Measurements from ENCODE around the gene GHSR. TPM values are rescaled to one million over a fixed set of nuclear protein-coding genes. Genes with fewer than 3 reads are reported as not detected.

The GHSR gene
- total RNA-seq, 1 experiment from 2014 or later, result not detected

- no peak overlapping the region for H3K4me2 ChIP-seq (ENCODE audit: low read length)
- H3K27me3 ChIP-seq (ENCODE audit: insufficient read depth, low read length), result no peaks in the 10 kb centered on the region
- H3K27ac ChIP-seq (ENCODE audit: low read depth, low read length), result no peak overlapping the region
- DNase-seq (ENCODE audit: low read depth, low spot score) (no peak), ATAC-seq (no peak)
- no peaks in the 10 kb centered on the region for H3K36me3 ChIP-seq (ENCODE audit: control insufficient read depth in 1 of 2, insufficient read depth in 2 of 2, low read length in 2 of 2)
- TF ChIP-seq CTCF (IDR thresholded peaks at IDR 0.05 in 2 of 3, conservative IDR thresholded peaks at IDR 0.05 in 1 of 3; ENCODE audit: borderline replicate concordance in 1 of 3, insufficient read depth in 1 of 3, low read depth in 2 of 3, low read length in 2 of 3), result no peak
- no peak for TF ChIP-seq RAD21 (IDR thresholded peaks at IDR 0.05; ENCODE audit: low read depth)
- H3K9me3 ChIP-seq (ENCODE audit: control insufficient read depth in 1 of 2, insufficient read depth in 1 of 2, low read depth in 1 of 2, low read length in 2 of 2), result no peaks in the 10 kb centered on the region
- CTCF ChIA-PET, result no interaction called here
- no peak overlapping the region for H3K4me3 ChIP-seq (replicated peaks in 1 of 2; ENCODE audit: low read depth in 1 of 2, low read length in 2 of 2)
- H2AFZ ChIP-seq (ENCODE audit: low read depth, low read length, poor library complexity, severe bottlenecking), result no peak overlapping the region
- RAD21 ChIA-PET (ENCODE audit: low non-redundant PET in 1 of 2, low total read pairs in 2 of 2, uncharacterized antibody in 2 of 2, unreplicated experiment in 2 of 2), result no interaction called here
- H4K20me1 ChIP-seq (ENCODE audit: insufficient read depth), result no peaks in the 10 kb centered on the region
- intact Hi-C loops (cut with micrococcal nuclease), result no loop called here
- no peaks in the 10 kb centered on the region for H3K9me2 ChIP-seq (ENCODE audit: insufficient read depth)
- H3K4me1 ChIP-seq (ENCODE audit: control insufficient read depth in 1 of 2, insufficient read depth in 2 of 2, low read length in 2 of 2), result no peaks in the 10 kb centered on the region
- POLR2A ChIA-PET, result no interaction called here
- H3K9ac ChIP-seq (ENCODE audit: low read length), result no peak overlapping the region
- H3K79me2 ChIP-seq (ENCODE audit: insufficient read depth, low read length), result no peaks in the 10 kb centered on the region
- BruUV-seq (replicated peaks), result no TSS peak
Observed at GRCh38 chr3:172438186-172438585, 10.1 kb downstream of the GHSR start.

- DNase-seq (ENCODE audit: low read depth, low spot score) (no peak), ATAC-seq (no peak)
- H3K4me3 ChIP-seq (replicated peaks in 1 of 2; ENCODE audit: low read depth in 1 of 2, low read length in 2 of 2), result no peak overlapping the region
- no peak overlapping the region for H3K27ac ChIP-seq (ENCODE audit: low read depth, low read length)
- H2AFZ ChIP-seq (ENCODE audit: low read depth, low read length, poor library complexity, severe bottlenecking), result no peak overlapping the region
- no peaks in the 10 kb centered on the region for H3K4me1 ChIP-seq (ENCODE audit: control insufficient read depth in 1 of 2, insufficient read depth in 2 of 2, low read length in 2 of 2)
- ChIA-PET POLR2A (no interaction called here), RAD21 (ENCODE audit: low non-redundant PET in 1 of 2, low total read pairs in 2 of 2, uncharacterized antibody in 2 of 2, unreplicated experiment in 2 of 2) (no interaction called here), CTCF (no interaction called here)
- H3K9ac ChIP-seq (ENCODE audit: low read length), result no peak overlapping the region
- H3K36me3 ChIP-seq (ENCODE audit: control insufficient read depth in 1 of 2, insufficient read depth in 2 of 2, low read length in 2 of 2), result no peaks in the 10 kb centered on the region
- TF ChIP-seq JUND (IDR thresholded peaks at IDR 0.05), result no peak
- TF ChIP-seq CTCF (IDR thresholded peaks at IDR 0.05 in 2 of 3, conservative IDR thresholded peaks at IDR 0.05 in 1 of 3; ENCODE audit: borderline replicate concordance in 1 of 3, insufficient read depth in 1 of 3, low read depth in 2 of 3, low read length in 2 of 3), result no peak
- TF ChIP-seq RAD21 (IDR thresholded peaks at IDR 0.05; ENCODE audit: low read depth), result no peak
- no peak for TF ChIP-seq EZH2phosphoT487 (IDR thresholded peaks at IDR 0.05; ENCODE audit: borderline replicate concordance)
- TF ChIP-seq CBX3 (IDR thresholded peaks at IDR 0.05; ENCODE audit: low read depth), result no peak
- no peak for TF ChIP-seq EGR1 (IDR thresholded peaks at IDR 0.05; ENCODE audit: low read depth)
- H4K20me1 ChIP-seq (ENCODE audit: insufficient read depth), result no peaks in the 10 kb centered on the region
- BruUV-seq (replicated peaks), result no TSS peak
- H3K9me3 ChIP-seq (ENCODE audit: control insufficient read depth in 1 of 2, insufficient read depth in 1 of 2, low read depth in 1 of 2, low read length in 2 of 2), result no peaks in the 10 kb centered on the region
- H3K79me2 ChIP-seq (ENCODE audit: insufficient read depth, low read length), result no peaks in the 10 kb centered on the region
- no peaks in the 10 kb centered on the region for H3K27me3 ChIP-seq (ENCODE audit: insufficient read depth, low read length)
- intact Hi-C loops (cut with micrococcal nuclease), result no loop called here
- no peaks in the 10 kb centered on the region for H3K9me2 ChIP-seq (ENCODE audit: insufficient read depth)
- H3K4me2 ChIP-seq (ENCODE audit: low read length), result no peak overlapping the region
Observed at GRCh38 chr3:172437713-172438112, 10.5 kb downstream of the GHSR start.
